Measurements from ENCODE around the gene ZFAND5.
A peak's percentile ranks its signal among the peaks of the same experiment; 100 is the strongest.

The ZFAND5 gene

GRCh38 chr9:72362680-72363139 lies 2.3 kb downstream of the ZFAND5 start:
- DNase-seq = peak; percentile 65

- no peak for DNase-seq
Measured at GRCh38 chr9:72362118-72362531, 2.9 kb downstream of the ZFAND5 start.

- no peak for DNase-seq
Measured at GRCh38 chr9:72361217-72361616, 3.8 kb downstream of the ZFAND5 start.

- DNase-seq = no peak
Measured at GRCh38 chr9:72360324-72360723, 4.7 kb downstream of the ZFAND5 start.

GRCh38 chr9:72356041-72356582 lies 8.9 kb downstream of the ZFAND5 start:
- no peak for DNase-seq

- no peak for DNase-seq
Measured at GRCh38 chr9:72355153-72355552, 9.9 kb downstream of the ZFAND5 start.

- DNase-seq = no peak
Measured at GRCh38 chr9:72354704-72355103, 10.3 kb downstream of the ZFAND5 start.

GRCh38 chr9:72353455-72354116 lies 11.4 kb downstream of the ZFAND5 start:
- no peak for DNase-seq

- peak; percentile 50 for DNase-seq
Measured at GRCh38 chr9:72352911-72353388, 12.1 kb downstream of the ZFAND5 start.

- DNase-seq = peak; percentile 72
Measured at GRCh38 chr9:72351538-72352453, 13.2 kb downstream of the ZFAND5 start.

- no peak for DNase-seq
Measured at GRCh38 chr9:72349911-72350310, 15.1 kb downstream of the ZFAND5 start.

GRCh38 chr9:72349240-72349639 lies 15.8 kb downstream of the ZFAND5 start:
- no peak for DNase-seq

- no peak for DNase-seq
Measured at GRCh38 chr9:72346333-72346732, 18.7 kb downstream of the ZFAND5 start.

GRCh38 chr9:72338631-72339030 lies 26.4 kb downstream of the ZFAND5 start:
- no peak for DNase-seq

GRCh38 chr9:72337286-72337685 lies 27.7 kb downstream of the ZFAND5 start:
- DNase-seq = no peak

GRCh38 chr9:72334658-72335337 lies 30.2 kb downstream of the ZFAND5 start:
- no peak for DNase-seq

- no peak for DNase-seq
Measured at GRCh38 chr9:72333709-72334108, 31.3 kb downstream of the ZFAND5 start.

- DNase-seq = no peak
Measured at GRCh38 chr9:72333197-72333596, 31.8 kb downstream of the ZFAND5 start.

- DNase-seq = no peak
Measured at GRCh38 chr9:72332351-72332750, 32.7 kb downstream of the ZFAND5 start.

- DNase-seq = no peak
Measured at GRCh38 chr9:72327631-72328030, 37.4 kb downstream of the ZFAND5 start.

GRCh38 chr9:72326641-72327040 lies 38.4 kb downstream of the ZFAND5 start:
- no peak for DNase-seq

GRCh38 chr9:72324974-72325373 lies 40.0 kb downstream of the ZFAND5 start:
- no peak for DNase-seq

GRCh38 chr9:72322678-72323077 lies 42.3 kb downstream of the ZFAND5 start:
- no peak for DNase-seq

Data from EL (cell line).